Measurements from ENCODE around the gene MMAA. TPM values are rescaled to one million over a fixed set of nuclear protein-coding genes. Genes with fewer than 3 reads are reported as not detected.

Gene MMAA
- total and polyA plus RNA-seq, 4 donors = 6.5 to 14.0 (median 8.9) TPM

DNA sequence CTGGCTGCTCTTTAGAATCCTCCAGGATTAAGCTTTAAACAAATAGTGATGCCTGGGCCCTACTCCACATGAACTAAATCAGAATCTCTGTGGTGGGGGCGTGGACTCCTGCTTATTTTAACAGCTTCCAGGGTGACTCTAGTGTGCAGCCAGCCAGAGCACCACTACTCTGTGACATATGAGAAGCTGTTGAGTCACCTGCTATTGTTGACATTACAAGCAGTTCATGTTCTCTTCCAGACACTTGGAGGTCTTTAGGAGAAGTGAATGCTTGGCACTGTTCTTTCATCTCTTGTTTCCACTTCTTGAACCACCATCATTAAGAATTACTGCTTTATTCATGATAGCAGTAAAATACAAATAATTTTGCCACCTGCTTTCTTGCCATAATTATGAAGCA lies 60.3 kb downstream of the MMAA start:
- Histone ChIP-seq H3K4me3 (no peak overlapping the region), H3K36me3 (ENCODE audit: control insufficient read depth in 4 of 4, insufficient read depth in 4 of 4, low read length in 4 of 4) (no peaks in the 10 kb centered on the region), H3K9me3 (ENCODE audit: control insufficient read depth in 4 of 4, insufficient read depth in 3 of 4, low read length in 3 of 4) (no peaks in the 10 kb centered on the region), H3K27me3 (ENCODE audit: control insufficient read depth in 3 of 3, insufficient read depth in 3 of 3, low read length in 2 of 3) (no peaks in the 10 kb centered on the region), H3K4me1 (ENCODE audit: control insufficient read depth in 5 of 5, insufficient read depth in 5 of 5, low read length in 5 of 5) (peaks cover 0 to 11% (median 3%) of the 10 kb centered on the region in 5 donors), H3K27ac (ENCODE audit: low read depth in 1 of 2, low read length in 1 of 2) (peak overlapping the region; percentile 64 to 77), H3K9ac (ENCODE audit: insufficient read depth in 1 of 2, low read length in 2 of 2) (no peak overlapping the region)
- TF ChIP-seq, protein P1, sequence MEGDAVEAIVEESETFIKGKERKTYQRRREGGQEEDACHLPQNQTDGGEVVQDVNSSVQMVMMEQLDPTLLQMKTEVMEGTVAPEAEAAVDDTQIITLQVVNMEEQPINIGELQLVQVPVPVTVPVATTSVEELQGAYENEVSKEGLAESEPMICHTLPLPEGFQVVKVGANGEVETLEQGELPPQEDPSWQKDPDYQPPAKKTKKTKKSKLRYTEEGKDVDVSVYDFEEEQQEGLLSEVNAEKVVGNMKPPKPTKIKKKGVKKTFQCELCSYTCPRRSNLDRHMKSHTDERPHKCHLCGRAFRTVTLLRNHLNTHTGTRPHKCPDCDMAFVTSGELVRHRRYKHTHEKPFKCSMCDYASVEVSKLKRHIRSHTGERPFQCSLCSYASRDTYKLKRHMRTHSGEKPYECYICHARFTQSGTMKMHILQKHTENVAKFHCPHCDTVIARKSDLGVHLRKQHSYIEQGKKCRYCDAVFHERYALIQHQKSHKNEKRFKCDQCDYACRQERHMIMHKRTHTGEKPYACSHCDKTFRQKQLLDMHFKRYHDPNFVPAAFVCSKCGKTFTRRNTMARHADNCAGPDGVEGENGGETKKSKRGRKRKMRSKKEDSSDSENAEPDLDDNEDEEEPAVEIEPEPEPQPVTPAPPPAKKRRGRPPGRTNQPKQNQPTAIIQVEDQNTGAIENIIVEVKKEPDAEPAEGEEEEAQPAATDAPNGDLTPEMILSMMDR (IDR thresholded peaks at IDR 0.05; ENCODE audit: control extremely low read depth, extremely low read depth) = no peak
- peak; percentile 32 to 68 (median 47) for DNase-seq
- WGBS, 2 donors = 48 to 81% methylated on average over 1 of the region's 1 CpG
- peak; percentile 84 for ATAC-seq (ENCODE audit: insufficient read depth, low FRiP score)

DNA sequence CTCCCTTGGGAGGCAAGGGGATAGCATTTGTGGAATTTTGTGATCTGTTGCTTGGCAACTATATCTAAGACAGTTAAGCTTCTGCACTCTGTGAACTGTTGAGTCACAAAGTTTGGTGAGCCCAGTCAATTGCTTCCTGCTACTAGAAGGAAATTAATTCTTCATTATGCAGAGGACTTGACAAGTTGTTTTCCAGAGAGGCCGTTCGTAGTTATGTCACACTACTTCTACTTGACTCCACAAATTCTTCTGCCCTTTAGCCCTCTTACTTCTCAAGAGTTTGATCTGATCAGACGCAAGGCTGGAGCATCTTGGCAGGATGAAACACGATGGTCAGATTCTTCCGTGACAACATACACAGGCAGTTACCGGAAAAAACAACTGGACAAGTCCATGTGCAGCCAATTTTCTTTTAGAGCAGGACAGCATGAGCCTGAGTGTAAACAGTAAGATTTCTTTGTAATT lies 60.8 kb downstream of the MMAA start, which contains the start of gene C4orf51:
TSS of gene C4orf51 (plus strand) at position 156 of the 465 bp plus-strand sequence. CDS start at position 214, 58 bp downstream.
- Histone ChIP-seq H3K27ac (ENCODE audit: low read depth in 1 of 2, low read length in 1 of 2) (peak within 1 kb of the TSS; percentile 67 to 77), H3K9ac (ENCODE audit: insufficient read depth in 1 of 2, low read length in 2 of 2) (no peak within 1 kb of the TSS), H3K4me3 (no peak within 1 kb of the TSS), H3K4me1 (ENCODE audit: control insufficient read depth in 5 of 5, insufficient read depth in 5 of 5, low read length in 5 of 5) (peaks cover 0 to 11% (median 3%) of the 10 kb centered on the region in 5 donors), H3K27me3 (ENCODE audit: control insufficient read depth in 3 of 3, insufficient read depth in 3 of 3, low read length in 2 of 3) (no peaks in the 10 kb centered on the region), H3K9me3 (ENCODE audit: control insufficient read depth in 4 of 4, insufficient read depth in 3 of 4, low read length in 3 of 4) (no peaks in the 10 kb centered on the region), H3K36me3 (ENCODE audit: control insufficient read depth in 4 of 4, insufficient read depth in 4 of 4, low read length in 4 of 4) (no peaks in the 10 kb centered on the region)
- DNase-seq (peak in 2 of 3 donors; percentile 30 to 40), ATAC-seq (ENCODE audit: insufficient read depth, low FRiP score) (peak; percentile 78)
- TF ChIP-seq, protein P1 (IDR thresholded peaks at IDR 0.05; ENCODE audit: control extremely low read depth, extremely low read depth) = no peak
- WGBS, 2 donors = 28 to 52% methylated on average over 6 of the region's 6 CpGs

DNA sequence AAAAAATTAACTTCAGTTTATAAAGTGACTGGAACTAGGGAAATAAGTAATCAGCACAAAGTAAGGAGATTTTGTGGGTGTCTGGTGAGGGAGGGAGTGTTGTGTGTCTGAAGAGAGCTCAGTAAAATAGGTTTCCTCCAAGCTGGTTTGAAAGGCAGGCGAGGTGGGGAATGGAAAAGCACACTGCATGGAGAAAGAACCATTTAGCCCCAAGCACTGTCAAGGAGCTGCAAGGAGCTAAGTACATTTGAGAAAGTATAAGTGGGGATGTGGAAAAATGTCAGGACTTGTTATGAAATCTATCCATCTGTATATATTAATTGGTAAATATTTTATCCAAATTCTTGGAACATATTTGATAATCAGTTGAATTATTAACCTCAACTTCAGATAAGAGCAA lies 61.7 kb downstream of the MMAA start:
- H3K36me3 ChIP-seq (ENCODE audit: control insufficient read depth in 4 of 4, insufficient read depth in 4 of 4, low read length in 4 of 4) = no peaks in the 10 kb centered on the region
- WGBS, 2 donors = 63 to 88% methylated on average over 1 of the region's 1 CpG
- DNase-seq (peak in 2 of 3 donors; percentile 31 to 41), ATAC-seq (ENCODE audit: insufficient read depth, low FRiP score) (no peak)
- H3K9me3 ChIP-seq (ENCODE audit: control insufficient read depth in 4 of 4, insufficient read depth in 3 of 4, low read length in 3 of 4) = no peaks in the 10 kb centered on the region
- H3K4me1 ChIP-seq (ENCODE audit: control insufficient read depth in 5 of 5, insufficient read depth in 5 of 5, low read length in 5 of 5) = peaks cover 0 to 11% (median 3%) of the 10 kb centered on the region in 5 donors
- peak overlapping the region in 1 of 2 donors; percentile 67 for H3K27ac ChIP-seq (ENCODE audit: low read depth in 1 of 2, low read length in 1 of 2)
- H3K9ac ChIP-seq (ENCODE audit: insufficient read depth in 1 of 2, low read length in 2 of 2) = no peak overlapping the region
- TF ChIP-seq, protein P1 (IDR thresholded peaks at IDR 0.05; ENCODE audit: control extremely low read depth, extremely low read depth) = no peak
- no peak overlapping the region for H3K4me3 ChIP-seq
- no peaks in the 10 kb centered on the region for H3K27me3 ChIP-seq (ENCODE audit: control insufficient read depth in 3 of 3, insufficient read depth in 3 of 3, low read length in 2 of 3)

DNA sequence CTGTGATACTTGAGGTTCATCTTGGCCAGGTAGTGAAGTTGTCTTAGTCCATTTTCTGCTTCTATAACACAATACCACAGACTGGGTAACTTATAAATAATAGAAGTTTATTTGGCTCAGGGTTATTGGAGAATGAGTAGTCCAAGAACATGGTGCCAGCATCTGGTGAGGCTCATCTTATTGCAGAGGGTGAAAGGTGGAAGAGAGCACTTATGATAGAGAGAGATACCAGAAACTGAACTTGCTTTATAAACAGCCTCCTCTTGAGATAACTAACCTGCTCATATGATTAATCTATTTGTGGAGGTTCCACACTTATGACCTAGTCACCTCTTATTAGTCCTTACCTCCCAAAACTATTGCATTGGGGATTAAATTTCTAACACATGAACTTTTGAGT lies 62.3 kb downstream of the MMAA start:
- H3K36me3 ChIP-seq (ENCODE audit: control insufficient read depth in 4 of 4, insufficient read depth in 4 of 4, low read length in 4 of 4) = no peaks in the 10 kb centered on the region
- no peak overlapping the region for H3K27ac ChIP-seq (ENCODE audit: low read depth in 1 of 2, low read length in 1 of 2)
- ATAC-seq (ENCODE audit: insufficient read depth, low FRiP score) = no peak
- no peak overlapping the region for H3K4me3 ChIP-seq
- no peaks in the 10 kb centered on the region for H3K27me3 ChIP-seq (ENCODE audit: control insufficient read depth in 3 of 3, insufficient read depth in 3 of 3, low read length in 2 of 3)
- no peaks in the 10 kb centered on the region for H3K9me3 ChIP-seq (ENCODE audit: control insufficient read depth in 4 of 4, insufficient read depth in 3 of 4, low read length in 3 of 4)
- TF ChIP-seq, protein P1 (IDR thresholded peaks at IDR 0.05; ENCODE audit: control extremely low read depth, extremely low read depth) = no peak
- H3K9ac ChIP-seq (ENCODE audit: insufficient read depth in 1 of 2, low read length in 2 of 2) = no peak overlapping the region
- peaks cover 0 to 11% (median 3%) of the 10 kb centered on the region in 5 donors for H3K4me1 ChIP-seq (ENCODE audit: control insufficient read depth in 5 of 5, insufficient read depth in 5 of 5, low read length in 5 of 5)
- DNase-seq = no peak

Measured in lung (tissue), 12 donors.